ENCODE results near the gene KRT85.
A peak's percentile ranks its signal among the peaks of the same experiment; 100 is the strongest.

Gene KRT85

DNA sequence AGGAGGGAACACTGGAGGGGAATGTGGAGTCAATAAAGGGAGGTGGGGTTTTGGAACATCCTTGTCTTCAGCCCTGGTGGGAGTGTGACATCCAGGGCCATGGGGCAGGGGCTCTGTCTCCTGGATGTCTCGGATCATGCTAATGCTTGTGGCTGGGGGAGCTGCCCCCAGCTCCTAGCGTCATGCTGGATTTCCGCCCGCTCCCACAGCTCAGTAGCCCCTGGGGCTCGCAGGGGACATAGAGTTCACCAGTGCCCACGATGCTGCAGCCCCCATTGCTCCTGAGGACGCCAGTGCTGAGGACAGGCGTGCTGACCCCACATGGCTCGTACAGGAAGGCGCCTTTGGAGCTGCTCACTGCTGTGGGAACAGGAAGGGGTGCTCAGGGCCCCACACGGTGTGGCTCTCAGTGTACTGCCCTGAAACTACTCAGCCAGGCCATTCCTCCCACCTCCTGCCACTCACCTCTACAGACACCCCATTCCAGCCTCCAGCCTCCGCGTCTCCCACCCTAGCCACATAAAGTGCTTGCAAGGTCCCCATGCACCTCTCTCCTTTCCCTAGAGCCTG is 27.6 kb upstream of the KRT85 start:
- no peak for DNase-seq

DNA sequence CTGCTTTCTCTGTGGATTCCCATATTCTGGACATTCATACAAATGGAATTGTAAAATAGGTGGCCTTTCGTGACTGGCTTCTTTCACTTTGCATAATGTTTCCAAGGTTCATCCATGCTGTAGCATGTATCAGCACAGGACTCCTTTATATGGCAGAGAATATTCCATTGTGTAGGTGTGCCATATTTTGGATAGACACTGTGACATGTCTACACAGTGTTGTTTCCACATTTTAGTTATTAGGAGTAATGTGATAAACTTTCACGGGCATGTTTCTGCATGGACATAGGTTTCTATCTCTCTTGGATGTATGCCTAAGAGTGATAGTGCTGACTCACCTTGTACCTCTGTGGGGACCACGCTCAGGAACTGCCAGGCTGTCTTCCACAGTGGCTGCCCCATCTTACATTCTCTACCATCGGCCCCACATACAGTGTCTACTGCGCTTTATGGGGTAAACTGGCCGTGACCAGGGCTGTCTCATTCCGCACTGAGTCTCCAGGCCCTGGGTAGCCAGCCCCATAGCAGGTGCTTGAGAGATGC is 25.3 kb upstream of the KRT85 start:
- DNase-seq: no peak

DNA sequence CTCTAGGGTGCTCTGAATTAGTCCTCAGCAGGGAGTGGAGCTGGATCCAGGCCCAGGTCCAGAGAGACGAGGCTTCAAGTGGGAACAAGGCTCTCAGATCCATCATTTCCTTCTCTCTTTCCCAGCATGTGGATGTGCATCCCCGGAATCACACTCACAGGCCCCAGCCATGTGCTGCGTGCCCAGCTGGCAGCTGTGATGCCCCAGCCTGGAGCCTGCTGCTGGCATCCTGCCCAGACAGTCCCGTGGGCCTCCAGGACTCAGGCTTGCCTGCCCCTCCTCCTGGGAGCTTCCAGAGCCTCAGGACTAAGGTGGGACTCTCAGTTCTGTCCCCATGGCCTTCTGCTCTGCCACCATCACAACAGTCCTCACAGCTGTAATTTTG is 24.3 kb upstream of the KRT85 start:
- no peak for DNase-seq

GRCh38 chr12:52390739-52391617 is 23.7 kb upstream of the KRT85 start:
- no peak for DNase-seq

DNA sequence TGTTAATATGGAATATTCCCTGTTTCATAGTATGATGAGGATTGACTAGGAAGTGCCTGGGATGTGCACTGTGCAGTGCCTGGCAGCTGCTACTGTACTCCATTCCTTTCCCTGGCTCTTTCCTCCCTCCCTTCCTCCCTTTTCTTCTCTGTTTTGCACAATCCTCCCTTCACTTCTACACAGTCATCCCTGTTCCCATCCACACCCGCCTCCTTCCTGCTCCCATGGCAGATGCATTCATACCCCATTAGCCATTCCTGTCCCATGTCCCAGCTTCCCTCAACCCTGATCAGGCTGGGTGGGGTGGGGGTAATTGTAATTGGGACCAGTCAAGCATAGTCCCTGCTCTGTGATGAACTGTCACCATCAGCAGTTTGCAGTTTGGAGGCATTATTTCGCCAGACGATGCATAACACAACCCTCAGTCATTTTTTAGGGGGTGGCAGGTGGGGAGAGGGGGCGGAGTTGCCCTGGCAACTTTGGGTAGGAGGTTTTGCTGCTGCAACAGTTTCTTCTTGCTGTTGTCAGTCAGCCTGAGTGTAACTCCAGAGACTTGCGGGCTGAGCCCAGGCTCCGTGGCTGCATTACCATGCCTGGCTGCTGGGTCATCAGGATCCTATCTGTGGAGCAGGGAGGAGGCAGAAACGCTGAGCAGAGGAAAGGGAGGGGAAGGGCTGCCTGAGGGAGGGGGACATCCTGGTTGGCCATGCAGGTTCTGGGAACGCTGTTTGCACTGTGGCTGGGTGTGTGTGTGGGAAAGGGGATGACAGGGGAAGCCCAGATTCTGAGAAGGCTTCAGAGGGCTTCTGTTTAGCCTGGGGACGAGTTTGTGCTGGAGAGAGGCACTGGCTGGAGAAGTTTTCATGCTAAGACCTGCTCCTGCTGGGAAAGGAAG is 22.3 kb upstream of the KRT85 start:
- no peak for DNase-seq

DNA sequence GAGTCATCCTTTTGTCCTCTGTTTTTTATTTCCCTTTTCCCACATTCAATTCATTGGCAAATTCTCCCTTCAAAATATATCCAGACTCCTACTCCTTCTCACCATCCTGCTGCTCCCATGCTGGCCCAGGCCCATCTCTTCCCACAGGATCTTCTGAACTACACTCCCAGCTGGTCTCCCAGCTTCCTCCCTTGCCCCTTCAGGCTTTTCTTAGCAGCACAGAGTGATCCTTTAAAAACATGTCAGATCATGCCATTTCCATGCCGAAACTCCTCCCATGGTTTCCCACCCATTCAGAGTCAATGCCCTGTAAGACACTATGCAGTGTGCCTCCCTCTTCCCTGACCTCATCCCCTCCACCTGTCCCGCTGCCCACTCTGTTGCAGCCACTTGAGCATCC is 20.6 kb upstream of the KRT85 start:
- no peak for DNase-seq

GRCh38 chr12:52385226-52385702 is 18.0 kb upstream of the KRT85 start, which contains the start of gene KRT84:
Gene KRT84, minus strand, starts transcription at chr12:52385652. Its CDS starts 67 bp downstream, at chr12:52385585.
- no peak for DNase-seq

DNA sequence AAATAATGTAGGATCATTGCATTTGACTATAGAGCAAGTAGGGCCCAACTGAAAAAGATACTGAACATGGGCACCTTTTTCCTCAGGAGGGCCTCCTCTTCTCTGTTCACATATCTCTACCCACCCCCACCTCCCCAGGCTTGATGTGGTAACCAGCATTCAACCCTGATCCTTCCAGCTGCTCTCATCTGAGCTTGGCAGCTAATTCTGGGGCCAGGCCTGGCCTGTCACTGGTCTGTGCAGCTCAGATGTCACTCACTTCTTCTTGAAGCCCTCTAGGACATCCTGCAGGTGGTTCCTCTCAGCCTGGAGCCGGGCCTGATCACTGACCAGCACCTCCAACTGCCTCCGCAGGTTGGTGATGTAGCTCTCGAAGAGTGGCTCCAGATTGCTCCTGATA is 16.1 kb upstream of the KRT85 start:
- DNase-seq: no peak

DNA sequence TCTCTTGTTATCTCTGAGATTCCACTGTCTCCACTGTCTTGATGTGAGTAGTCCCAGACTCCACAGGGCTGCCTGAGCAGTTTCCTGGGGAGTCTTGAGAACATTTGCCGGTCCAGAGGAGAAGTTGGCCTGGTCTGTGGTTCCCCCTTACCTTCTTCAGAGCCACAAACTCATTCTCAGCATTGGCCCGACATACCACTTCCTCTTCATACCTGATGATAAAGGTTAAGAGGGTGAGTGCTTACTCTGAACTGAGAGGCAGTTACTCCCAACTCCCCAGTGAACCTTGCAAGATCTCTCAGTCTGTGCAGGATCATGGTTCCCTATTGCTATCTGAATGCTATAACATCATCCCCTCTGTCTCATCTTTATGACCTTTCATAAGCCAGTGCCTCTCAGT is 15.6 kb upstream of the KRT85 start:
- DNase-seq: no peak

GRCh38 chr12:52381206-52381605 is 13.9 kb upstream of the KRT85 start:
- DNase-seq: no peak

DNA sequence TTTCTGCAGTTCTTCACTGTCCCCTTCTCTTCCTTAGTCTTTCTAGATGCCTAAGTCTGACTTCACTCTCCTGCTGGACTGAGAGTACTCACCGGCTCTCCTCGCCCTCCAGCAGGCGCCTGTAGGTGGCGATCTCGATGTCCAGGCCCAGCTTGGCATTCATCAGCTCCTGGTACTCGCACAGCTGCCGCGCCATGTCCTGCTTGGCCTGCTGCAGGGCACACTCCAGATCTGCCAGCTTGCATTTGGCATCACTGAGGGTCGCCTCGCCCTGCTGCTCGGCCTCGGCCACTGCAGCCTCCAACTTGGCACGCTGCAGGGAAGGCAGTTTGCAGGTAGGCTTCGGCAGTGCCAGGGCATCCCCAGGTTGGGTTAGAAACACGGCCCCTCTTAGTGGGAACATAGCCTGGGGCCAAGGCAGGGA is 13.0 kb upstream of the KRT85 start:
- DNase-seq: peak; percentile 14

- no peak for DNase-seq
These were observed 12.3 kb upstream of the KRT85 start for GRCh38 chr12:52379536-52379935.

GRCh38 chr12:52378091-52378490 is 10.8 kb upstream of the KRT85 start:
- no peak for DNase-seq

DNA sequence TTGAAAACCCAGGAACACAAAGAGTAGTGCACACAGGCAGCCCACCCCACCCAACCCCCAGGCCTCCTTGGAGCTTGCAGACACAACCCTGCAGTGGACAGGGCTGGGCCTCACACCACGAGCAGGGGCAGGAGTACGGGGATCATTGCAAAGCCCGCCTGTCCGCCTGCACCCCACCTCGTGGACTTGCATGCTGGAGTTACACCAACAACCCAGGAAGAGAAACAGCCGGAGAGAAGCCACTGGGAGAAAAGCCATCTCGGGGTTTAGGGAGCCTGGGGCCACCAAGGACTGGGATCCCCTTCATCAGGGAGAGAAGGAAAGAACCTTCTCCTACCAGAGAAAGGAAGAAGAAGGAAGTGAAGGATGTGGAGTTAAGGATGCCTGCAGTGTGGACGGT is 10.0 kb upstream of the KRT85 start:
- no peak for DNase-seq

- DNase-seq: peak; percentile 63
These were observed 5.2 kb upstream of the KRT85 start for GRCh38 chr12:52372216-52373154.

- no peak for DNase-seq
These were observed 4.4 kb upstream of the KRT85 start for GRCh38 chr12:52371716-52372115.

GRCh38 chr12:52370926-52371608 is 3.8 kb upstream of the KRT85 start:
- DNase-seq: no peak

DNA sequence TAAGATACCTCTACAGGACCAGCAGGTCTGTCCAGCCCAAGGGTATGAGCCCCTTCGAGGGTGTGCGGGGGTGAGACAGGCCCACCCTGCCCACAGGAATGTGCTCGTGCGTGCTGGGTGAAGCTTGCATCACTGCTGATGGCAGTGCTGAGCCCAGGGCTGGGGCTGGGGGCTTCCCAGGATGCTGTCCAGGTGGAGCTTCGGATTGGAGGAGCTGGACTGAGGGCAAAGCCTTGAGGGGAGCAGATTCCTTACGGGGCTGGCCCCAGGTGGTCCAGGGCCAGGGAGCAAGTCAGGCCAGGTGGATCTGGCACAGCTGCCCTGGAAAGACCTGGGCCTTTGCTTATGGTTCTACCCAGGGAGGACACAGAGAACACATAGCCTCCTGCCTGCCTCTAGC is 2.5 kb upstream of the KRT85 start:
- DNase-seq: no peak

DNA sequence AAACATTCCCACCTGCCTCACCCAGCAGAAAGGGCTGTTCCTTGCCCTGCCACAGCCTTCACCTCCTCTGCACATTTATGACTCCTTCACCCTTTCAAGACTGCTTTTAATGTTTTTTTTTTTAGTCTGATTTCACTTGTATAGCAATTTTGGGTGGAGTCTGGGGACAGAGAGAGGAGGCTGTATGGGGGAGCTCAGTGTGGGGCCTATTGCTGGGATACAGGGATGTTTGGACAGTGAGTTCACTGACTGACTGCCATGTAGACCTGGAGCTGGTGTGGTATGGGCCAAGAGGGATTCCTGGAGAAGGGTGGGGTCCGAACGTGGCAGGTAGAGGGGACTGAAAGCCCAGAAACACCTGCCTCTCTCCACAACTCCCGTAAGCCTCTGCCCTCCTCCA is 1.9 kb upstream of the KRT85 start:
- DNase-seq: no peak

- DNase-seq: no peak
These were observed 1.2 kb upstream of the KRT85 start for GRCh38 chr12:52368508-52368907.

- DNase-seq: no peak
These were observed 595 bp upstream of the KRT85 start for GRCh38 chr12:52367876-52368275.
